GM19467 (cell line): ENCODE measurements around the gene CEMIP2.

Source experiments
- ATAC-seq: cut with Tn5 transposase; IDR thresholded peaks from one replicate; pipeline ENCODE4 v1.9.1; 2021; ENCODE audit warnings: mild to moderate bottlenecking, moderate library complexity; ENCODE audit not compliant: unreplicated experiment

Gene CEMIP2

DNA sequence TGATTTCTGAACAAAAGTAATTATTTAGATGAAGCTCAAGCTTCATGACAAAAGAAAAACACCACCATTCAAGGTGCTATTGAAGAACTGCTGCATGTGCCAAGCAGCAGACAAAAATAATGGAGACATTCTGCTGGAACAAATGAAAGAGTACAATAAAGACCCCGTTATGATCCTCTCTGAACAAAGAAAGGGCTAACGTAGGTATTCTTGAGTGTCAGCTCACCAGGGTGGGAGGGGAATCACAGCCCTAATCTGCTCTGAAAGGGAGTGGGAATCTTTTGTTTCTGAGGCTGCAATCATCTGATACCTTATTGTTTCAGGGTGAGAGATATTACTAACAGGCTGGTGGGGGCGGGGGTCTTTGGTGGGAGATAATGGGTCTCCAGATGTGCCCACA lies 15.4 kb downstream of the CEMIP2 start:
- no peak for ATAC-seq

DNA sequence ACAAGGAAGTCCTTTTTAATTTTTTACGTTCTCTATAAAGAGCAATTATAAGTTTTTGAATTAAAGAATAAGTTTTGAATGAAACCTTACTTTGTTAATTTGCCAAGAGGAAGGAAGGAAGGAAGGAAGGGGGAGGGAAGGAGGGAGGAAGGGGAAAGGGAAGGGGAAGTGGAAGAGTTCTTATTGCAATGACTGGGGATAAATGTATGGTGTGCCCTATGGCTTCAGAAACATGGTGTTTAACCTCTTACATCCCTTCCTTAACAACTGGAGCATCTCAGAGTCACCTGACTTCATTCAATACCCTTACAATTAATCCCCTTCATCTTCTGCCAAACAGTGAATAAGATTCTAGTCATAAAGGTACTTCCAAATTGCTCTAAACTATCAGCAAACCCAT lies 16.0 kb downstream of the CEMIP2 start:
- ATAC-seq, result no peak

- ATAC-seq, result no peak
Observed at GRCh38 chr9:71748280-71748743, 20.0 kb downstream of the CEMIP2 start.

DNA sequence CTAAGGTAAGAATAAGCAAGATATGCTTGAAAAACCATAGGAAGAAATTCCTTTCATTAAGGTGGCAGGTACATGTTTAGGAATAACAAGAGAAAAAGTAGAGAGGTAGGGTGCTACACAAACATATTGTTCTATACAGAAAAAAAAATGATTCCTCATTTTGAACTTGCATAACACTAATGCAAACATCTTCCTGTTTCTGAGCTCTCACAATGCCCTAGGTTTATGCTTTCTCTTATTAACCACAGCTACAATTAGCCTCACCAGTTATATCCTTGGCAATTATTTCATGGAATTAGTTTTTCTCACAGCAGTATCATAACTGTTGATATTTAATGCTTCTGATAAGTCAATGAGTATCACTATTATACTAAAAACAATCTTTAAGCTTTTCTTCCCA lies 20.7 kb downstream of the CEMIP2 start:
- ATAC-seq, result no peak

GRCh38 chr9:71746758-71747125 lies 21.6 kb downstream of the CEMIP2 start:
- ATAC-seq, result no peak

GRCh38 chr9:71746023-71746757 lies 22.1 kb downstream of the CEMIP2 start:
- no peak for ATAC-seq

- ATAC-seq, result no peak
Observed at GRCh38 chr9:71744754-71745521, 23.4 kb downstream of the CEMIP2 start.

- no peak for ATAC-seq
Observed at GRCh38 chr9:71743882-71744281, 24.4 kb downstream of the CEMIP2 start.

DNA sequence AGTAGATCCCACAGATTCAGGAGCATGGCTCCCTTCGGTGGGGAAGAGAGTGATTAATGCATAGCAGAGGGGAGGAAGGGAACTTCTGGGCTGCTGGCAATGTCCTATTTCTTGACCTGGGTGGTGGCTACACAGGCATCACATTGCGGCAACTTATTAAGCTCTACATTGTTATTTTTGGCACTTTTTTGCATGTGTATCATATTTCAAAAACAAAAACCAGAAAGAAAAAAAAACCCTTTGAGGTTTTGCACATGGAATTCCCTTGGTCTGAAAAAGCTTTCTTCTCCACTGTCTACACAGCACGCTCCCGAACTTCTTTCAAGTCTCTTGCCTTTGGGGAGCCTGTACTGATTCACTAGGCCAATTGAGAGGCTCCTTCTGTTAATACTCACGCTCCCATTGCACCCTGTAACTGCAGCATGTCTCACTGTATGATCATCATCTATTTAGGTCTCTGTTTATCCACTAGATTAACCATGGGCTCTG lies 25.1 kb downstream of the CEMIP2 start:
- no peak for ATAC-seq

- no peak for ATAC-seq
Observed at GRCh38 chr9:71742703-71743102, 25.6 kb downstream of the CEMIP2 start.

- no peak for ATAC-seq
Observed at GRCh38 chr9:71741926-71742648, 26.2 kb downstream of the CEMIP2 start.

GRCh38 chr9:71740199-71740598 lies 28.1 kb downstream of the CEMIP2 start:
- ATAC-seq, result no peak

- ATAC-seq, result no peak
Observed at GRCh38 chr9:71737455-71737854, 30.9 kb downstream of the CEMIP2 start.

DNA sequence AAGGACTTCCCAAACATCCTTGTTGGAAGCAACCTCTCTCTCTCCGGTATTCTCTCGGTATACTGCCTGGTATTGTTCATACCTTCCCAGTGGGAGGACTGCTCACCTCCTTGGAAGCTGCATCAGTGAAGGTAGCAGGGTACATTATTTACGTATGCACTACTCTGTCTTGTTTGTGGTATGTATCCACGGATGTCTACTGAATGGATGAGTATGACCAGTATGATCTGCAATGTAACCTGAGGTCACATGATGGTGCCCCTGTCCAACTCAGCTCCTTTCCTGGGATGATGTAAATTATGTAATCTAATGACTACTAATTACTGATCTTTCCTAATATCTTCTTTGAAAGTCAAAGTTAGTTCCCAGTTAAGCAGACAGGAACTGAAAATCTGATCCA lies 32.1 kb downstream of the CEMIP2 start:
- no peak for ATAC-seq

GRCh38 chr9:71734950-71735349 lies 33.4 kb downstream of the CEMIP2 start:
- no peak for ATAC-seq

GRCh38 chr9:71733176-71733575 lies 35.1 kb downstream of the CEMIP2 start:
- no peak for ATAC-seq

GRCh38 chr9:71729816-71730526 lies 38.3 kb downstream of the CEMIP2 start:
- no peak for ATAC-seq

- ATAC-seq, result no peak
Observed at GRCh38 chr9:71726723-71727122, 41.6 kb downstream of the CEMIP2 start.

DNA sequence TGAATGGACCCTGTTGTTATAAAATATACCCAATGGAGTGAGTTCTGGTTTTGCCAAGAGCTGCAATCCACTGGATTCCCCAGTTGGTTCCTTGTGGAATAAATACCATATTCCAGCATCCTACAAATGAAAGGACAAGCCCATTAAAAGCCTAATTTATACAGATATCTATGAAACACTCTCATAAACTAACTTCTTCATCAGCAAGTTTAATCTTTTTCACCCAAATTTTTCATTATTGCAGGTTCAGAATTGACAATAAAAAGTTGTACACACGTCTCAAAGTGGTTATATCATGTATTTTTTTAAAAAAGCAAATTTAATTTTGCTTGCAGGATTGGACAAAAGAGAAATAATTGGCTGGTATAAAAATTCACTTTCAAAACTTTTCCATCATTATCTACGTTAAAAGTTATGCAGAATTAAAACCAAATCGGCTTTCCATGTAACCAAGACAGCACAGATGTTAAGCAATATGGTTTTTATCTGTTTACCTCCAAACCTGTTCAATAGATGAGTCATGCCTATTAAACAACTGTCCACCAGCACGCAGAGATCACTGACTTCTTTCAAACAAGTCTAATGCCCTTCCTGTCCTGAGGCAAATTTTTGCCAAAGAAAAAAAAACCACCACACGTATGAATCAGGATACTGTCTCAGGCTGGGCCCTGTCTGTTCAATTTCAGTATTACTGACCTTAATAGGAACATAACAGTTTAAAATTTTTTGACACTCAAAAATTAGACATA lies 42.5 kb downstream of the CEMIP2 start:
- no peak for ATAC-seq

GRCh38 chr9:71721855-71722254 lies 46.5 kb downstream of the CEMIP2 start:
- no peak for ATAC-seq
